Cardiac septum (tissue), 1 donor: ENCODE data around the gene ODF2L. TPM values are rescaled to one million over a fixed set of nuclear protein-coding genes. Genes with fewer than 3 reads are reported as not detected.
"Not testable (repeated sequence)": the region's sequence is repeated elsewhere in the genome, so short reads cannot be mapped to it uniquely, and the experiment has no call there.

Experiments used
- DNase-seq: peaks from one replicate; pipeline ENCODE4 v3.0.0-alpha.2; 2020; ENCODE audit warnings: low spot score
- intact Hi-C: fragments of 100-400 bp; cut with DNase I; formaldehyde crosslinking; loops from one replicate; pipeline ENCODE4 v1.14.0; 2022
- total RNA-seq: library from RNA; stranded (reverse); fragmentation: NEBNext Ultra II Directional; extraction: Animal tissue kit (Norgen Biotek cat#: 25700); gene quantifications from one replicate; pipeline ENCODE4 v1.2.1, GENCODE V29; 2021
- donor health status: DM: no; HTN: no; CAD: no.

Gene ODF2L
- total RNA-seq, 1 donor from 2014 or later, result 12.1 TPM

- intact Hi-C loops, result no loop called here
These were observed 6.8 kb downstream of the ODF2L start for GRCh38 chr1:86389307-86389706.

DNA sequence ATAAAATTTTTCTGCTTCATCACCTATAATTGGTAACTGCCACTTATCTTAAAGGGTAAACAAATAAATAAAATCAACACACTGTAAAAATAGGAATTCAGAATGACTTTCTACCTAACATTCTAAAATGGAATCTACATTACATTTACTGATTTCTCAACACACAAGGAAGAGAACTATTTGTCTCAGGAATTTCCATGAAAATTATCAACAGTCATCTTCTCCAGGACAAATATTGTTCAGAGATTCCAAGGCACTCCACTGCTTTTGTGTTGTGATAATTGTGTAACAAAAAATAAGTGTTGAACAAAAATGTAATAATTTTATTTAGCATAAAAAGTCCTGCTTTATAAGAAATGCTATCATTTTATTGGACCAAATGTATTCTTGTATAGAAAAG lies 7.3 kb downstream of the ODF2L start:
- no peak for DNase-seq
- intact Hi-C loops, result no loop called here

More at GRCh38 chr1:86389307-86389706, 6.8 kb downstream of the ODF2L start:
- DNase-seq, result no peak

- no peak for DNase-seq
- intact Hi-C loops, result no loop called here
These were observed 8.1 kb downstream of the ODF2L start for GRCh38 chr1:86387916-86388627.

DNA sequence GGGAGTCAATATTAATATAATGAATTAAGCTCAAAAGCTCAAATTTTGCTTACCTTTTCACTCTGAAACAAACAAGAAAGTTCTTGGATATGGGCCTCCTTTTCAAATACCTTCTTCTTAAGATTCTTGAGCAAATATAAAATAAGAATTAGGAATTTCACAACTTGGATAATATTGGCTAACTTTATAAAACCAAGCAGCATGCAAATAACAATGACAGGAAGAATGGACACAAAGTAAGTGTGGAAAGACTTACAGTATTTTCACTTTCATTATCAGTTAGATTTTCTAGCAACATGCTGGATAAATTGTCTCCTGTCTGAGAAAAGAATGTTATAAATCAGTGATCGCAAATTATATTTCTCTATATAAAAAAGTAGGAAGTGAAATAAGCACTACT lies 13.2 kb downstream of the ODF2L start:
- DNase-seq, result no peak
- intact Hi-C loops, result loop anchor here (5.0 kb wide), 1 partner anchor 119 kb away; no protein-coding TSS in a partner anchor

DNA sequence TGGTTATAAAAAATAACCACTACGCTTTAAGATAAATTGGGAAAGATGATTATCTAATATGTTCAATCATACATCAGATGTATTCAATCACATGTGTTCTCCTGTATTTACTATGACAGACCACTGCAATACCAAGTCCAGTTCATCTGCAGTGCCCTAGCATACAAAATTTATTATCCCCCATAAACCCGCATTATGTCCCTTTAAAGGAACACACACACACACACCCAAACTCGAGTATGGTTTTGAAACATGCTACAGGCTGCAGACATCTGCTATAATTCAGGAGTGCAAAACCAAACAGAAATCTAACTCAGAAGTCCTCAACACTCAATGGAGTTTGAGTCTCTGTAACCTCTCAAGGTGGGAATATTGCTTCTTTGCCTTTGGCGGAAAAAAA lies 14.9 kb downstream of the ODF2L start:
- intact Hi-C loops, result loop anchor here (5.0 kb wide), 1 partner anchor 121 kb away; no protein-coding TSS in a partner anchor
- DNase-seq, result no peak

- intact Hi-C loops, result loop anchor here (5.0 kb wide), 1 partner anchor 122 kb away; no protein-coding TSS in a partner anchor
- DNase-seq, result no peak
These were observed 15.8 kb downstream of the ODF2L start for GRCh38 chr1:86380257-86380861.

DNA sequence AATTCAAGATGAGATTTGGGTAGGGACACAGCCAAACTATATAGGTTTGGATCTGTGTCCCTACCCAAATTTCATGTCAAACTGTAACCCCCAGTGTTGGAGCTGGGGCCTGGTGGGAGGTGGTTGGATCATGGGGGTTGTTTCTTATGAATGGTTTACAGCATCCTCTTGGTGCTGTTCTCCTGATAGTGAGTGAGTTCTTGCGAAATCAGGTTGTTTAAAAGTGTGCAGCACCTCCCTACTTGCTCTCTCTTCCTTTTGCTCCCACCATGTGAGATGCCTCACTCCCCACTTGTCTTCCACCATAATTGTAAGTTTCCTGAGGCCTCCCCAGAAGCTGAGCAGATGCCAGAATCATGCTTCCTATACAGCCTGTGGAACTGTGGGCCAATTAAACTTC lies 17.3 kb downstream of the ODF2L start:
- intact Hi-C loops, result no loop called here

GRCh38 chr1:86377341-86377740 lies 18.8 kb downstream of the ODF2L start:
- no peak for DNase-seq
- intact Hi-C loops, result no loop called here

More for the DNA sequence above, 17.3 kb downstream of the ODF2L start:
- no peak for DNase-seq

GRCh38 chr1:86375688-86376087 lies 20.4 kb downstream of the ODF2L start:
- intact Hi-C loops, result no loop called here
- DNase-seq, result no peak

- DNase-seq, result no peak
- intact Hi-C loops, result no loop called here
These were observed 25.5 kb downstream of the ODF2L start for GRCh38 chr1:86370601-86371022.

GRCh38 chr1:86365896-86366295 lies 30.2 kb downstream of the ODF2L start:
- intact Hi-C loops, result no loop called here
- DNase-seq, result no peak

DNA sequence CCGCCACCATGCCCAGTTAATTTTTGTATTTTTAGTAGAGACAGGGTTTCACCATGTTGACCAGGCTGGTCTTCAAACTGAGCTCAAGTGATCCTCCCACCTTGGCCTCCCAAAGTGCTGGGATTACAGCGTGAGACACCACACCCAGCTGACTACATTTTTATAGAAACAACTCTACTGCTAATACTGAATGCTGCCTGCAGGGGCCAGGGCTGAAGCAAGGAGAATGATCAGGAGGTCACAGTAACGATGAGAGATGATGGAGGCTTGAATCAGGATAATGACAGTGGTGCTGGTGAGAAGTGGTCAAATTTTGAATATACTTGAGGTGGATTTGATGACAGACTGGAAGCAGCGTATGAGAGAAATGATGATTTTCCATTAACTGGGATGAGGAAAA lies 33.3 kb downstream of the ODF2L start:
- DNase-seq, result no peak
- intact Hi-C loops, result no loop called here

DNA sequence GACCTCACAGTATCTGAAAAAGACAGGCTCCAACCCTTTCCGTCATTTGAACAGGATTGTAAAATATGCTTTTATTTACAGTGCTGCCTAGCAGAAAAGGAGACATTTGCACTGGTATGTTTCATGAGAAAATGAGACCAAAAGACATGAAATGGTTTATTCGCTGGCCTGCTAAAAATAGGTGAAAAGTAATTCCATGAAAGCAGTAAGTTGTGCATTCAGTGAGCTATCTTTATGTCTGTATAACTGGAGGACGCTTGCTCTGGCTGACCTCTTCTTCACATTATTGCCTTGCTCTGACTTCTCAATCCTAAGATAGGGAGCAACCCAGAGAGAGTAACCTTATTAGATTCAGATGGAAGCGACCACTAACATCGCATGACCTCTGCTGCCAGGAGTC lies 38.3 kb downstream of the ODF2L start:
- no peak for DNase-seq
- intact Hi-C loops, result loop anchor here (10.0 kb wide), 1 partner anchor 203 kb away; the partner anchor contains the start of gene COL24A1

GRCh38 chr1:86356247-86356646 lies 39.9 kb downstream of the ODF2L start:
- no peak for DNase-seq
- intact Hi-C loops, result loop anchor here (10.0 kb wide), 1 partner anchor 201 kb away; the partner anchor contains the start of gene COL24A1

GRCh38 chr1:86352086-86352485 lies 44.0 kb downstream of the ODF2L start:
- intact Hi-C loops, result loop anchor here (10.0 kb wide), 1 partner anchor 197 kb away; the partner anchor contains the start of gene COL24A1
- no peak for DNase-seq

- DNase-seq, result not testable (repeated sequence)
- intact Hi-C loops, result loop anchor here (10.0 kb wide), 1 partner anchor 195 kb away; the partner anchor contains the start of gene COL24A1
These were observed 45.9 kb downstream of the ODF2L start for GRCh38 chr1:86350230-86350629.

GRCh38 chr1:86346388-86346787 lies 49.7 kb downstream of the ODF2L start:
- no peak for DNase-seq
- intact Hi-C loops, result no loop called here

- intact Hi-C loops, result no loop called here
- DNase-seq, result no peak
These were observed 51.1 kb downstream of the ODF2L start for GRCh38 chr1:86345042-86345441.

DNA sequence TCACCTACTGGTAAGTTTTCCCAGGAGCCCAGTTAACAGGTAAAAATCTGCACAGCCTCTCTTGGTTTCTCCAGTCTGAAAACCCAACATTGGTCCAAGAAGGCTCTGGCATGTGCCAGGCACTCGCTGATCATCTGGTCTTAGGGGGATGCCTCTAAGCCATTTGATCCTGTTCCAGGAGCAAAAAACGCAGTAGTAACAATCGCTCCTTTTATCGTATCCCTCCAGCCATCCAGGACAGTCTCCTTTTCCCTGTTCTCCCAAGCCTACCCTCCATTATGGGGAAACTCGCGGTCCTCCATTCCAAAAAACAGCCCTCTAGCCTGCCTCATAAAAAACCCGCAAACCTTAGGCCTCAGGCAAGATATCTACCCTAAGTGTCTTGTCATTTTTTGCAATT lies 56.2 kb downstream of the ODF2L start:
- DNase-seq, result no peak
- intact Hi-C loops, result no loop called here

DNA sequence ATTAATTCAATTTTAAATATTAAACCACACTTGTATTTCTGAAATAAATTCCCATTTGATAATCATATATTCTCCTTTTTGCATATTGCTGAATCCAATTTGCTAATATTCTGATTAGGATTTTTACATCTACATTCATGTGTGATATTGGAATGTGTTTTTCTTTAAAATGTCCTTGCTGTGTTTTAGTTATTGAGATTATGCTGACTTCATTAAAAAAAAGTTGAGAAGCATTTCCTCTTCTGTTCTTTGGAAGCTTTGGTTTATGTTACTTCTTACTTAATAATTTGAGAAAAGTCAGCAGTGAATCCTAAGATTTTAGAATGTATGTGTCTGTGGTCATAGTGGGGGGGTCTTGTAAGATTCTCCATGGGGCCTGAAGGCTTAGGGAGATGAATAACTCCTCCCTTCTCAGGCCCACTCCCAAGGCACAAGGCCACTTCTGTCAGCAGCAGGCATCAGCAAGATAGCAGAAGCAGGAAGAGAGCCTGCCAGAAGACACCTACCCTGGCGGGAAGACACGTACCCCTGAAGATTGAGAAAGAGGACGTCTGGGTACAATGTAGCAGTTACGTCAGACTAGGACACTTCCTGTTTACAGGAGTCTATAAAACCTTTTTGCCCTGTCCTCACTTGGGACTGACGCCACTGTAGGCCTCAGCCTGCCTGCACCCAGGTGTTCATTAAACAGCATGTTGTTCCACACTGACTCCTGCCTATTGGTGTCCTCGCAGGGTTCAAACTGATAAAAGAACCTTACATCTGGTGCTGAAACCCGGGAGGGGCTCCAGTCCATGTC lies 56.9 kb downstream of the ODF2L start:
- peak; percentile 76 for DNase-seq
- intact Hi-C loops, result no loop called here
